Renal cortical epithelial cell (primary cell): Measurements from ENCODE around the gene STK35. TPM values are rescaled to one million over a fixed set of nuclear protein-coding genes. Genes with fewer than 3 reads are reported as not detected.

Experiments used
- DNase-seq: peaks from one replicate; pipeline ENCODE4 v3.0.0-alpha.2; 2011; ENCODE audit warnings: low read depth
- total RNA-seq: library from RNA; depleted of rRNA; stranded (reverse); fragments of >200 nt; gene quantifications from 2 replicates; pipeline ENCODE4 v1.2.3, GENCODE V29; 2014

STK35 gene
- 15.6 and 36.2 TPM in 2 replicates for total RNA-seq

DNA sequence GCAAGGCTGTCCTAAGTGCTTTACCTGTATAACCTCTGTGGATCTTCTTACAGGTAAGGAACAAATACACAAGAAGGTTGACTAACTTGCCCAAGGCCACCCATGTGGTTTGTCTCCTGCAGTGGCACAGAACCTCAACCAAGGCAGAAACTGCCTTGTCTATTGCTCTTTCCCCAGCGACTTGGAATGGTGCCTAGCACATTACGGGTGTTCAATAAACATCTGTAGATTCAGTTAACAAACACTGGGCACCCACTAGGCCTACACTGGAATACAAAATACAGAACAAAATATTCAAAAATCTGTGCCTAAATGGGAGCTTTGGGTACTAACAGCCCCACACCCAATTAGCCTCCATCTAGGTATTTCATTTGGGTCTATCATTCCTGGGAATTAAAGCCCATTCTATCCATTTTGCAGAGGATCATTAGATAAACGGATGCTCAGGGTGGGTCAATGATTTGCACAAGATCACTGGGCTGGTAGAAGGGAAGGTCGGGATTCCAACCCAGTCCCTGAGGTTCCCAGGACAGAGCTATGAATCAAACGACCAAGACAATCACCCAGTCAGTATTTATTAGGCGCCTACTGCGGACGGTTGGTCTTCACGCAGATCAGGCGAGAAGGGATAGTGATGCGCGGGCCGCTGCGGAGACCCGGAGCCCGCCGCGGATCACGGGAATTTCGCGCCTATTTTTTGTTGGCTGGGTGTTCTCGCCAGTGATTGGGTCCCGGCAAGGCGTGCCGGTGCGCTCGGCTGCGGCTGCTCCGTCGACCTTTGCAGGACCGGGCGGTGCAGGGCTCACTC lies at the start of gene STK35:
Gene STK35, plus strand, starts transcription at position 771 of the 808 bp plus-strand sequence. CDS start 55 bp downstream, outside the sequence.
- DNase-seq: peak; percentile 47

DNA sequence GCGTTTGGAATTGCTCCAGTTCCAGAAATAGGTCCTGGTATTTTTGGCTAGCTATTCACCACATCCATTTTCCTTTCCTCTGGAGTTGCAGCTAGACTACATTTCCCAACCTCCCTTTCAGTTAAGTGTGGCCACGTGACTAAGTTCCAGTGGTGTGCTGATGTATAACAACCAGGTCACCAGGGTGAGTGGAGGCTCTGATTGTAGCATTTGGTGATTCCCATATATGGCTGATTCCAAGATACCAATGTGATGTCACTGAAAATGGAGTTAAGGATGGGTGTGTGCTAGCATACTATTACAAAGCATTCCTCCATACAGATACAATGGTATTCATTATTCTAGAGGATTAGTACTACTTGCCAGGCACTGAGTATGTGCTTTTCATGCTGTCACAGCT lies 49.7 kb upstream of the STK35 start:
- no peak for DNase-seq

DNA sequence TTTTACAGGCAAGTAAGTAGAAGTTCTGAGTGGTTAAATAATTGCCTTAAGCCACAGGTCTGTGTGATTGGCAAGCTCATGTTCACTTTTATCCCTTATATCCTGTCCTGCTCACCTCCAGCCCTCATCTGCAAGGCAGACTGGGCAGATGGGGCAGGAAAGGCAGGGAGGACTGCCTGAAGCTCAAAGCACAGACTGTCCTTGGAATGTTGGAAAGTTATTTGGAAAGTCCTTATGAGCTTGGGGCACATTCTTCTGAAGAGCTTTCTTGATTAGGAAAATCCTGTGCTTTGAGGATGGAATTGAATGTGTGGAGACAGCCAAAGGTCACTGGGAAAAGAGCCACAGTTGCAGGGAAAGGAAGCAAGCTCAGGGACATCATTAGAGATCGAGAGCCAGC lies 48.9 kb upstream of the STK35 start:
- DNase-seq: no peak

DNA sequence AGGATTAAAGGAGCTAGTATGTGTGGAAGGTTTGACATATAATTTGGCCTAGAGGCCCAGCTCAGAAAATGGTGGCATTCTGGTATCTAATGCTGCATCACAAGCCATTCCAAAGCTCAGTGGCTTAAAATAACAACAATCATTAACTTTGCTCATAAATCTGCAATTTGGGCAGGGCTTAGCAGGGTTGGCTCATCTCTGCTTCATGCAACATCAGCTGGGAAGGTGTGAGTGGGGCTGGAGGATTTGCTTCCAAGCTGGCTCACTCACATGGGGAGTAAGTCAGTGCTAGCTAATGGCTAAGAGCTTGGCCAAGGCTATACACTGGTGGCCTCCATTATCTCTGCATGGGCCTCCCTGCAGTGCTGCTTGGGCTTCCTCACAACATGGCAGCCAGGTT lies 48.0 kb upstream of the STK35 start:
- no peak for DNase-seq

DNA sequence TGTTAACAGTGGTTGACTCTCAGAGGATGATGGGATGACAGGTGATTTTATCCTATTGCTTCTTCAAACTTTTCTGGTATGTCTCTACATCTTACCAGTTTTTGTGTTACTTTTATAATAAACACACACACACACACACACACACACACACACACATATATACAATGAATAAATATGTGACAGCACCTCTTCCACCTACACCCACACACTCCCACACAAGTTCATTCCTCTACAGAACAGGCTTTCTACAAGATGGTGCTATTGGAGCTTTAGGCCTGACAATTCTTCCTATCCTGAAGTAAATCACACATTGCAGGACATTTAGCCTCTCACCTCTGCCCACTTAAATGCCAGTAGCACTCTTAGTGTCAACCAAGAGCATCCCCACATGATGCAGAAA lies 46.7 kb upstream of the STK35 start:
- no peak for DNase-seq

DNA sequence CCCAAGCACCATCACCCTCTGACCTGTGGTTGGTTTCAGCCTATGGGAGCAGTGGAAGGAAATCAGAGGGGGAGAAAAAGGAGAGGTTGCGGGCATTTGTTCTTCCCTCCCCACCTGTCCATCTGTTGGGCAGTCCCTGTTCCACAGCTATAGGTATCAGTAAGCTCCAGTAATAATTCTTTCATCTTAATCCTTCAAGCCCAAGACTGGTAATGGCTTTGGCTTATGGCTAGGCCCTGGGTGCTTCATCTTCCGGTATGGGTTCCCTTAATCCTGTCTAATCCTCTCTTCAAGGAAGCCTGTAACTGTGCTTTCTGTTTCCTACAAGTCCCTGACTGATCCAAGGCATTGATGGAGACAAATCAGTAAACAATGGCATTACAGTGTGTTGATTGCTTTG lies 42.2 kb upstream of the STK35 start:
- no peak for DNase-seq

DNA sequence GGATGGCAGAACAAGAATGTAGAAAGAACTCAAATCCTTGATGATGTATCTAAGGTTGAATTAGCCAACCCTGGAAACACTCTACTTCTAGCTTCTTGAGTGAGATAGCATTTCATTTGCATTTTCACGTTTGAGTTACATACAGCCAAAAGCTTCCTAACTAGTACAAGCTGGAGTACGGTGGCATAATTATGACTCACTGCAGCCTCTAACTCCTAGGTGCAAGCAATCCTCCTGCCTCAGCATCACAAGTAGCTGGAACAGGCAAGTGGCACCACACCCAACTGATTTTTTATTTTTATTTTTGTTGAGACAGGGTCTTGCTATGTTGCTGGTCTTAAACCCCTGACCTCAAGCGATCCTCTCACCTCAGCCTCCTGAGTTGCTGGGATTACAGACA lies 36.5 kb upstream of the STK35 start:
- peak; percentile 26 for DNase-seq

DNA sequence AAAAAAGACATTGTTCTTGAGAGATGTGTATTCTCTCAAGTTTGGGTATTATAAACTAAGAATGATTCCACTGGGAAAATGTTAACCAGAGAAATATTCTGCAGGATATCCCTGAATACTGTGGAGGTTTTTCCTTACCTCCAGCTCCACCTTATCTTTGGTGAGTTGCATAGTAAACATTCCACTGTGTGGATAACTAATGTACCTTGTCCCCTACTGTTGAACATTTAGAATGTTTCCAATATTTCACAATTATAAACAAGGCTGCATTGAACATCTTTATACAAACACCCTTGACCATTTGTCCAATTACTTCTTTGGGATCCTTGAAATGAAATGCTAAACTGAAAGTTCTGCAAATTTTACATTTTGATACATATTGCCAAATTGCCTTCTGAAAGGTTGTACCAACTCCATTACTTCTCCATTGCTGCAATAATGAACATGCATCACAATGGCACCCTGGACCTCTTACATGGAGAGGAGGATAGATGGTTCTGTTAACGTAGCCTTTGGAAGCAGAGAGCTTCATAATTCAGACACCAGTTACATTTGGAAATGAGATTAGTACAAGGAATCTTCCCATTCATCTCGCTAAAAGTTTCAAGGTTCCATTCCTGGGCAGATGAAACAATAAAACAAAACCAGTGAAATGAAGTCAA lies 35.0 kb upstream of the STK35 start:
- no peak for DNase-seq

DNA sequence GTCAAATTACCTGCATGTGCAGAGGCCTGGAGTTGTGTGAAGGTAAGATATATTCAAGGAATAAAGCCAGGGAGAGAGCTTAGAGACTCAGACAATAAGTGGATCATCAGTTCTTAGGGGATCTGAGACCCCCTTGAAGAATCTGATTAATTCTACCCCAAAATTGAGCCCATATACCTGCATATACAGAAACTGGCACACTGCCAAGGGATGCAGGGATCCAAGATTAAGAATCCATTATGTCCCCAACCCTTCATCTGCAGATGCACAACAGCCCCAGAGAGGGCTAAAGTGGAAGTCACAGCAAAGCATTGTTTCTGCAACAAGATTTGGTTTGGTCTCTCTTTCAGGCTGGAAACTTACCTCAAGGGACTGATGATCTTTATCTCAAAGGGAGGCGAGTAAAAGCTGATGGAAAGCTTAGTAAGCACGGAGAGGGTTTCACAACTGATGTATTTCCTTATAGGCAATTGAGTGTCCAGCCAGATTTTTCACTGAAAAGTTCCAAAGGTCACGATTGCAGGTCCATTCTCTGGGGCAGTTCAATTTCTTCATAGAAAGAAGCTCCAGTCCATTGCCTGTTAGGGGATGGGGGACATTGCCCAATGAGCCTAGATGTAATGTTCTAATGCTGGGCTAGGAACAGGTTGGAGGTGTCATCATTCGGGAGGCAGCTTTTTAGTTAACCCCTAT lies 20.9 kb upstream of the STK35 start:
- DNase-seq: no peak

DNA sequence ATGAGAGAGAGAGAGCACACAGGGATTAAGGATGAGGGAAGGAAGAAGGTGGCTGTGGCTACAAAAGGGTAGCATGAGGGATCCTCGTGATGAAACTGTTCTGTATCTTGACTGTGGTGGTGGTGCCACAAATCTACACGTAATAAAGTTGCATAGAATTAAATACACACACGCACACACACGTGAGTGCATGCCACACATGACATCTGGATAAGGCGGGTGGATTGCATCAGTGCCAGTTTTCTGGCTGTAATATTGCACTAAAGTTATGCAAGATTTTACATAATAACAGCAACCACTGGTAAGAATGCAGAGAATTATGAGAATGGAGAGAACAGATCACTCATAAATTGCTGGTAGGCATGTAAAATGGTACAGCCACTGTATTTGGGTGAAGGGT lies 16.9 kb upstream of the STK35 start:
- no peak for DNase-seq

DNA sequence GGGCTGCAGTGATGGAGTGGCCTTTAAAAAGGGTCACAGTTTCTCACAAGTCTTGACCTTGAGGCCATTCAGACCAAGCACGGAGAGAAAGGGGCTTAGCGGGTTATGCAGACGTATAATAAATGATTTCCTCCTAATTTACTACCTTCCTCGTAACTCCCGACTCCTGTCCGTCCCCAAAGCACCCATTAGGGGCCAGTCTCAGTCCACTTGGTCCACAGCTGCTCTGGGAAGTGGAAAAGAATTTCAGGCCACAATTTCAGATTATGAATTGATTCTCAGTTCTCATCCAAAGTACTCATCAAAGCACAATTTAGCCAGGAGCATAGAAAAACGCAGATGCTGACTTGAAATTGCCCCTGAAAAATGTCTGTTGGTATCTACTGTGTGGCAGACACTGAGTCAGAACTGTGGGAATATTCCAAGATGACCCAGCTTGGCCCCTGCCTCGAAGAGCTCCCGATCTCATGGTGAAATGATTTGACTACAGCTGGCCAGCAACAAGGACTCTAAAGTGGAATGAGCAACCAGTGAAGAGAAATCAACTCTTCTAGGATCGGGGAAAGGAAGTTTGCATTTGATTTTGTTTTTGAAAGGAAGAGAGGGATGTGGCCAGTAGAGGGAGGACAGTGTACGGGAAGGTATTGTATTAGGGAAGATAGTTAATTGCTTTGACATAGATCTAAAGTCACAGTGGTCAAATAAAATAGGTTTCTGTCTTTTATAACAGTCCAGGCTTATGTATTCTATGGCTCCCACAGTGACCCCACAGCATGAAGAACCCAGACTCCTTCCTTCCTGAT lies 15.2 kb upstream of the STK35 start:
- no peak for DNase-seq

DNA sequence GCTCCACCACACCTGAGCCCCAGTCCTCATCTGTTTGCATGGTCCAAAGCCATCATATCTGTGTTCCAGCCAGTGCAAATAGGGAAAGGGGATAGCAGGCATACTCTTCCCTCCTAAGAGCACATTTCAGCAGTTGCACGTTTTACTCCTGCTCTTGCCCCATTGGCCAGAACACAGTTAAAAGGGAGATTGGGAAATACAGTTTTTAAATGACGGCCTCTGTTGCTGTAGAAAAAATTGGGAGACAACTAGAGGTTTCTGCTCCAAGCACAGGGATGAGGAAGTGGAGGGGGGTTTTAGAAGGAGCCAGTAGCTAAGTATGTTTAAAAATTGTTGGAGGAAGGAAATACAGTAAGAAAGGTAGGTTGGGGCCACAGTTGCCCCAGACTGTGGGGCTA lies 14.6 kb upstream of the STK35 start:
- DNase-seq: no peak

DNA sequence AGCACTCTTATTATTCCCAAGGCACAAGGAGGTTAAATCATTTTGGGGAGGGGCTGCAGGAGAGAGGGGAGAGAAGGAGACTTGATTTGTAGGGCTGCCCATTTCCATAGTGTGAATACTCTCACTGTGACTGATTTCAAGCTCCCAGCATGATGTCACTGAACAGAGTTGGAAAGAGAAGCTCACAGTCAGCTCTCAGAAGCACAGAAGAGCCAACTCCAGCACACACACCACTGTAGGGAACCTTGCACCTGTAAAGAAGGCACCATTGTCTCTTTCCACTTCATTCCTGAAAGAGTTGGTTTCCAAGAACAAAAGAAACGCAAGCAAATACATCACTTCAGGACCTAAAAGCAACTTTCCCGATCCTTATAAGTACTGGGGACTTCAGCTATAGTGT lies 12.7 kb upstream of the STK35 start:
- no peak for DNase-seq

DNA sequence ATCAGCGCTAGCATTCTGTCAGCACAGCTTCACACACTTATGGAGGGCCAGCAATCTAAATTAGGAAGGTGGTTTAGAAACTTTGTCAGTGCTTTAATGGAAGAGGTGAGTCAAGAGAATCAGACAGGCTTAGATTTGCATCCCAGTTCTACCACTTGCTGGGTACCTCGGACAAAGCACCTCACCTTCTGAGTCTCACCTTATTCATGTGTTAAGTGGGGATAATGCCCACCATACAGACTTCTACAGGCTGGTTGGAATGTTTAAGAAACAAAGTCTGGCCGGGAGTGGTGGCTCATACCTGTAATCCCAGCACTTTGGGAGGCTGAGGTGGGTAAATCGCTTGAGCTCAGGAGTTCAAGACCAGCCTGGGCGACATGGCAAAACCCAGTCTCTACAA lies 12.2 kb upstream of the STK35 start:
- no peak for DNase-seq

DNA sequence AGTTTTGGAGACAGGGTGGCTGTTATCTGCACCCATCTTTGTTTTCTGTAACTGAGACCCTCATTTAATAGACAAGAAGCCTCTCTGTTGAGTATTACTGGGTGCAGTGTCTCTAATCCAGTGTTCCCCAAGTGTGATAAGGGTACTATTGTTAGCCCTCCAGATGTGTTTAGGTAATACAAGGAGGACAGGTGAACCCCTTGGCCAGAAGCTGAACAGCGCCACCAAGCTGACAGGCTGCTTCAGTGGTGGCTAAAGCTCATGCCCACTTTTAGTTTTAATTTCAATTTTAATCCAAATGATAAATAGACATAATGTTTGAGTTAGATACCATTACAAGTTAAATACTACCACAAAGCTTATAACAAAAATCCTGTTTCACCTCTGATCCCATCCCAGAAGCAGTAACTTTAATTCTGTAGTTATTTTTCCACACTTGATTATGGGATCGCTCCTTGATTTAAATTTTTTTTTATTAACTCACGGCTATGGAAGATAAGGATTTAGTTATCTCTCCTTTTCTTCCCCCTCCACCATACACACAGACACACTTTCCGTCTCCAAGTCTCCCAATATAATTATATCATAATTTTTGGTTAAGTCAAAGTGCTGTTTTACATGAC lies 8.4 kb upstream of the STK35 start:
- DNase-seq: peak; percentile 30

DNA sequence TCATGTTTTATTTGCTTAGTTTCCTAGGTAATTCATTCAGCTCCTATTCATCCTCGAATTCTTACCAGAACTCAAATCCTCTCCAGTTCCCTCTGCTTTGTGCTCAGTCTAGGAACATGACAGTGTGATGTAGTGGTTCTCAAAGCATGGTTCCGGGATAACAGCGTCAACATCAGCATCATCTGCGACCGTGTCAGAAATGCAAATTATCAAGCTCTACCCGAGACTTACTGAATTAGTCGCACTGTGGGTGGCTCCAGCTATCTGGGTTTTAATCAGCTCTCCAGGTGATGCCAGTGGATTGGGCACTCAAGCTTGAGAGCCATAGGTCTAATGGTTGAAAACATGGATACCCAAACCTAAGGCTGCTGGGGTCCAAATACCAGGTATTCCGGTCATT lies 7.7 kb upstream of the STK35 start:
- DNase-seq: no peak

DNA sequence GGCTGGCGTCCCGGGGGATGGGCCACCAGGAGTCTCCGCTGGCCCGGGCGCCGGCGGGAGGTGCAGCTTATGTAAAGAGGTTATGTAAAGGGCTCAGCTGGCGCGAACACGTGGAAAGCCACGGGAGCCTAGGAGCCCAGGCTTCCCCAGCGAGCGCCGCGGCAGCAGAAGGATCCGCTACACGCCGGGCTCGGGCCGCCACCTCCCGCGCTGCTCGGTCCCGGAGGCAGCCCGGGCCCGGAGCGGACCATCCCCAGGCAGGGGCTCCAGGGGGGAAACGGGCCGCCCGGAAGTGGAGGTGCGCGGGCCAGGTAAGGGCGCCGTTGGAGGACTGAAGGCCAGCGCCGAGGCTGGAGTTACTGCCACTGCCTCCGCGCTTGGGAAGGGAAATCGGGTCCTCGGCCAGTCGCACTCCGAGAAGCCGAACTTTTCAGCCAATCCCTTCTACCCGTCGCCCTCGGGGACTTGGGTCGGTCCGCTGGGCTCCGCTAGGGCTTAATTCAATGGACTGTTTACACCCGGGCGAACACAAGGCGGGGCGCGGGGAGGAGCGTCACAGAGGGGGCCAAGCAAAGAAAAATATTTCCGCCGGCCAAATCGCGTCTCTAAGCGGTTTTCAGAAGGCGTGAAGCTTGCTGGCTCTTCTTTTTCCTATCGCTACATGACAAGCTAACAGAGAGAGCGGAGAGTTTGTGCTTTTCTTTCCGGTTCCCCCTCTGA lies 398 bp downstream of the STK35 start:
- peak; percentile 77 for DNase-seq

DNA sequence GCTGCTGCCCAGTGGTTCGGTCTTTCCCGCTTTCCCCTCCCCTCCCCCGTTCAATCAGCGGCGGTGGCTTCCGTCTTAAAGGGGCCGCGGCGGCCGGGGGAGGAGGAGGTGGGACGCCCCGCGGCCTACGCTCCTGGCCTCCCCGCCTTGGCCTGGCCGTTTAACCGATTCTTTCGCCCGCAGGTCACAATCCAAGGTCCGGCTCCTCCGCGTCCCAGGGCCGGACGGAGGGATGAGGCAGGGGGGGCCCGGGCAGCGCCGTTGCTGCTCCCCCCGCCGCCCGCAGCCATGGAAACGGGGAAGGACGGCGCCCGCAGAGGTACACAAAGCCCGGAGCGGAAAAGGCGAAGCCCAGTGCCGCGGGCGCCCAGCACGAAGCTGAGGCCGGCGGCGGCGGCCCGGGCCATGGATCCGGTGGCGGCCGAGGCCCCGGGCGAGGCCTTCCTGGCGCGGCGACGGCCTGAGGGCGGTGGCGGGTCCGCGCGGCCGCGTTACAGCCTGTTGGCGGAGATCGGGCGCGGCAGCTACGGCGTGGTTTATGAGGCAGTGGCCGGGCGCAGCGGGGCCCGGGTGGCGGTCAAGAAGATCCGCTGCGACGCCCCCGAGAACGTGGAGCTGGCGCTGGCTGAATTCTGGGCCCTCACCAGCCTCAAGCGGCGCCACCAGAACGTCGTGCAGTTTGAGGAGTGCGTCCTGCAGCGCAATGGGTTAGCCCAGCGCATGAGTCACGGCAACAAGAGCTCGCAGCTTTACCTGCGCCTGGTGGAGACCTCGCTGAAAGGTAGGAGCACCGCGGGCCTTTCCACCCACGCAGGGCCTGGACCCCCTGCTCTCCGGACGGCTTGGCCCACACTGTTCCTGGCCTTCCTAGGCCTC lies 1.2 kb downstream of the STK35 start:
- peak; percentile 61 for DNase-seq

DNA sequence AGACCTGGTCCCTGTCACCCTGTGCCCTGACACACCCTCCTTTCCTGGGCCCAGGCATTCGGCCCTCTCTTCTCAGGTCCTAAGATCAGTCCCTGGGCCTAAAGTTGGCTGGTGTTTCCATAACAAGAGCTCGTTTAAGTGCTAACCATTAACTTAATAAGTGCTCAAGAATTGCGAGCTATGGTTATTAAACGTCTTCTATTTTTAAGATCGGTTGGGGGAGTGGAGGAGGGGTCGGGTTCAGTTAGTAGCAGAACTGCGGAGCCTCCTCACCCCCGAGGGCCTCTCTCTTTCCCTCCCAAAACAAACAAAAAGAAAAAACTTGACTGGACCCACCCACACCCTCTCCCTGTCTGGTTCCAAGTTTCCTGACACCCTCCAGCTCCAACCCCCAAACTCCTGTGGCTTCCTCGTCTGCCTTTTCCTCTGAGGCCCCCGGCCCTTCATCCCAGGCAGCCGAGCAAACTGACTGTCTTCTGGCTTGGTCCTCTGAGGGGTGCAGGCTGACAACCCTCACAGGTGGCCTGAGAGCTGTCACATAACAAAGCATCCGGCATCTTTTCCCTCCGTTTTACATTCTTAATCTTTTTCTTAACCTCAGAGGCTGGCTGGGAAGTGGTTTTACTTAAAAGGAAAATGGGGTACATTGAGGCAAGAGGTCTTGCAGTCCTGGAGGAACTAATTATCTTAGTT lies 2.0 kb downstream of the STK35 start:
- DNase-seq: no peak
